ENCODE measurements around the gene POU4F2.

GRCh38 chr4:146646593-146647325 lies 8.1 kb downstream of the POU4F2 start:
- no peak for TF ChIP-seq GATA3 (IDR thresholded peaks at IDR 0.05; ENCODE audit: low read depth, low read length)
- TF ChIP-seq GATA2 (IDR thresholded peaks at IDR 0.05; ENCODE audit: low read depth, low read length) = no peak
